ENCODE results near the gene NANS.
A peak's percentile ranks its signal among the peaks of the same experiment; 100 is the strongest.

Gene NANS

GRCh38 chr9:98011122-98011521, 45.4 kb upstream of the NANS start:
- Histone ChIP-seq H3K27me3 (ENCODE audit: insufficient read depth, poor library complexity, severe bottlenecking) (no peaks in the 10 kb centered on the region), H3K4me3 (replicated peaks; ENCODE audit: insufficient read depth, low read length) (no peak overlapping the region), H3K27ac (replicated peaks) (no peak overlapping the region)
- no peak for TF ChIP-seq GABPA (IDR thresholded peaks at IDR 0.05; ENCODE audit: low read depth)
- TF ChIP-seq CTCF (IDR thresholded peaks at IDR 0.05; ENCODE audit: insufficient read depth, low read length): no peak
- no peak for TF ChIP-seq POLR2AphosphoS5 (IDR thresholded peaks at IDR 0.05; ENCODE audit: low read depth)
- no peak for TF ChIP-seq REST (IDR thresholded peaks at IDR 0.05; ENCODE audit: insufficient replicate concordance, low read depth)
- no peak for TF ChIP-seq SPI1 (IDR thresholded peaks at IDR 0.05; ENCODE audit: borderline replicate concordance, low read depth)
- no peak for DNase-seq (ENCODE audit: low read depth in 1 of 2, low spot score in 1 of 2)

DNA sequence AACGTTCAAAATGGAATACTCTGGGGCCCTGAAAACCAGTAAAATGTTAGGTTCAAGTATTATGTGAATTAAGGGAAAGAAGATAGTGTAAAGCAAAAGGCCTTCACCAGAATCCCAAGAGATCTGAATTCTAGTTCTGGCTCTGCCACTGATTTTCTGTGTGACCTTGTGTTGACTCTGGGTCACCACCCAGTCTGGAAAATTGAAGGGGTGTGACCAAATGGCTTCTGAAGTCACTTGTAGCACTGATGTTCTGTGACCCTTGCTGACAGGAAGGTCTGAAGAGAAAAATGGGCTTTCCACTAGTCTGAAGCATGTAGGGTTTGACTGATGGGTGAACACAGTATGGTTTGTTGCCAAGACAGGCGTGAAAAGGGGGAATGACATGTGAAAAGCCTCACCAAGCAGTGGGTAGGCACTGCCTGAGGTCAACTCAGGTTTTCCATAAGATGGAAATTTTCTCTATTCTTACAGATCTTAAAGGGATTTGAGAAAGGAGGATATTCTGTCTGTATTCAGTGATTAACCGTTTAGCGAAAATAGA, 40.3 kb upstream of the NANS start:
- no peak overlapping the region for H3K4me3 ChIP-seq (replicated peaks; ENCODE audit: insufficient read depth, low read length)
- TF ChIP-seq REST (IDR thresholded peaks at IDR 0.05; ENCODE audit: insufficient replicate concordance, low read depth) (no peak), POLR2AphosphoS5 (IDR thresholded peaks at IDR 0.05; ENCODE audit: low read depth) (peak; percentile 40; the same call in 1 of the 2 replicates), GABPA (IDR thresholded peaks at IDR 0.05; ENCODE audit: low read depth) (no peak)
- DNase-seq (ENCODE audit: low read depth in 1 of 2, low spot score in 1 of 2): no peak
- H3K27me3 ChIP-seq (ENCODE audit: insufficient read depth, poor library complexity, severe bottlenecking): no peaks in the 10 kb centered on the region
- no peak overlapping the region for H3K27ac ChIP-seq (replicated peaks)

GRCh38 chr9:98017306-98017705, 39.2 kb upstream of the NANS start:
- H3K27me3 ChIP-seq (ENCODE audit: insufficient read depth, poor library complexity, severe bottlenecking): no peaks in the 10 kb centered on the region
- TF ChIP-seq GABPA (IDR thresholded peaks at IDR 0.05; ENCODE audit: low read depth) (no peak), POLR2AphosphoS5 (IDR thresholded peaks at IDR 0.05; ENCODE audit: low read depth) (0 out of 2 replicates have a peak, but pooled peaks have one; percentile 15)
- no peak for DNase-seq (ENCODE audit: low read depth in 1 of 2, low spot score in 1 of 2)
- H3K4me3 ChIP-seq (replicated peaks; ENCODE audit: insufficient read depth, low read length): no peak overlapping the region
- H3K27ac ChIP-seq (replicated peaks): no peak overlapping the region

DNA sequence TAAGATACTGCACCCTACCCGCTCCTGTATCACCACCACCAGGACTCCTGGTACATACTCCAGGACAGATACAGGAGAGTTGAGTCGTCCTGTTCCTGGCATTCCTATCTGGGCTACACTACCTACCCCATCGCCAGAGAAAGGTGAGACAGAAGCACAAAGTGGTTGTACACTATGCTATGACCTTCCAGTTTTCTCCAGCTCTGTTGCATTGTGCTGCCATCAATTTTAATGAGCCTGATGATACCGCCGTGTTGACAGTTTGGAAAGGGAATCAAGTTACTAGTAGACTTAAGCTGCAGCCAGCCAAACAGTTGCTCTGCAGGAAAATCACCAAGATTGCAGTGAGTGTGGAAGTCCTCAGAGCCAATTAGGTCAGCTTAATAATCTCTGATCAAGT, 38.2 kb upstream of the NANS start:
- H3K4me3 ChIP-seq (replicated peaks; ENCODE audit: insufficient read depth, low read length): no peak overlapping the region
- H3K27ac ChIP-seq (replicated peaks): peak overlapping the region; percentile 45
- no peaks in the 10 kb centered on the region for H3K27me3 ChIP-seq (ENCODE audit: insufficient read depth, poor library complexity, severe bottlenecking)
- TF ChIP-seq POLR2AphosphoS5 (IDR thresholded peaks at IDR 0.05; ENCODE audit: low read depth) (no peak; the same call in 1 of the 2 replicates), REST (IDR thresholded peaks at IDR 0.05; ENCODE audit: insufficient replicate concordance, low read depth) (no peak), CTCF (IDR thresholded peaks at IDR 0.05; ENCODE audit: insufficient read depth, low read length) (no peak), GABPA (IDR thresholded peaks at IDR 0.05; ENCODE audit: low read depth) (no peak), SPI1 (IDR thresholded peaks at IDR 0.05; ENCODE audit: borderline replicate concordance, low read depth) (no peak)
- no peak for DNase-seq (ENCODE audit: low read depth in 1 of 2, low spot score in 1 of 2)

All from HL-60 (cell line).